GM19239 (cell line): Measurements from ENCODE around the gene TMBIM1.
"Not testable (repeated sequence)": the region's sequence is repeated elsewhere in the genome, so short reads cannot be mapped to it uniquely, and the experiment has no call there.

Experiments
- DNase-seq: peaks from one replicate; pipeline ENCODE4 v3.0.0; 2011; ENCODE audit warnings: low spot score; ENCODE audit not compliant: insufficient read length
- FAIRE-seq: peaks from 2 replicates; lab custom pipeline; 2011; peaks lifted over from hg19 to GRCh38; lab: Jason Lieb, UNC

TMBIM1 gene

GRCh38 chr2:218274586-218274985 lies 17.7 kb downstream of the TMBIM1 start:
- FAIRE-seq (no peak), DNase-seq (no peak)

DNA sequence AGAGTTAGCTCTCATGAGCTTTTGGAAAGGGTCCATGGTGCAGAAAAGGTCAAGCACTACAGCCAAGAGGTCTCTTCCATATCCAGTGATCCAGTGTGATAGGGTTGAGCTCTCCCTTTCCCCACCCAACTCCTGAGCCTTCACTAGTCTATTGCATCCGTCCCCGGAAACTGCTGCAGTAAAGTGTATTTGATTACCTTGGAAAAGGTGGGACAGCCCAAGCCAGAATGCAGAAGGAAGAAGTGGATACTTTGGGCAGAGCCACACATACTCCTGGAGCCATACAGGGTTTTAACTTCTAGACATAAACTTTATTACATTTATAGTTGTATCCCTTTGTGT lies 18.4 kb downstream of the TMBIM1 start:
- DNase-seq (no peak), FAIRE-seq (no peak)

DNA sequence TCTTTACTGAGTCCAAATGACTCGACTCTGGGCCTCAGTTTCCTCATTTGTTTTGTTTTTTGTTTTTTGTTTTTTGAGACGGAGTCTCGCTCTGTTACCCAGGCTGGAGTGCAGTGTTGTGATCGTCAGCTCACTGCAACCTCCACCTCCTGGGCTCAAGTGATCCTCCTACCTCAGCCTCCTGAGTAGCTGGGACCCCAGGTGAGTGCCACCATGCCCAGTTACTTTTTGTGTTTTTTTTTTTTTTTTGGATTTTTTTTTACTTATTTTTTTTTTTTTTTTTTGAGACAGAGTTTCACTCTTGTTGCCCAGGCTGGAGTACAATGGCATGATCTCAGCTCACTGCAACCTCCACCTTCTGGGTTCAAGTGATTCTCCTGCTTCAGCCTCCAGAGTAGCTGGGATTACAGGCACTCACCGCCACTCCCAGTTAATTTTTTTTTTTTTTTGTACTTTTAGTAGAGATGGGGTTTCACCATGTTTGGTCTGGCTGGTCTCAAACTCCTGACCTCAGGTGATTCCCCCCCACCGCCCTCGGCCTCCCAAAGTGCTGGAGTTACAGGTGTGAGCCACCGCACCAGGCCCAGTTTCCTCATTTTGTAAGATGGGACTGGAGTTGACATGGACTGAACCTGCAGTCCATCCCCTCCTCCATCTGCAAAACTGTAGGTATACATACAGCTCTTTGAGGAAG lies 18.9 kb downstream of the TMBIM1 start:
- DNase-seq, FAIRE-seq: not testable (repeated sequence)

GRCh38 chr2:218272531-218273212 lies 19.6 kb downstream of the TMBIM1 start:
- FAIRE-seq, result peak; percentile 95
- DNase-seq, result peak; percentile 77

GRCh38 chr2:218271865-218272530 lies 20.3 kb downstream of the TMBIM1 start:
- DNase-seq, result no peak
- FAIRE-seq, result no peak

- no peak for DNase-seq
- no peak for FAIRE-seq
Measured at GRCh38 chr2:218271487-218271797, 20.9 kb downstream of the TMBIM1 start.

GRCh38 chr2:218270721-218271486 lies 21.4 kb downstream of the TMBIM1 start:
- peak; percentile 11 for FAIRE-seq
- DNase-seq, result no peak

GRCh38 chr2:218269900-218270720 lies 22.2 kb downstream of the TMBIM1 start, which contains the start of the genes AAMP and PNKD:
Gene AAMP (minus strand): TSS chr2:218270137. CDS start chr2:218270086, 51 bp downstream.
Gene PNKD (plus strand): TSS chr2:218270519. CDS start chr2:218270536, 17 bp downstream.
- FAIRE-seq, result peak; percentile 98
- peak; percentile 99 for DNase-seq

DNA sequence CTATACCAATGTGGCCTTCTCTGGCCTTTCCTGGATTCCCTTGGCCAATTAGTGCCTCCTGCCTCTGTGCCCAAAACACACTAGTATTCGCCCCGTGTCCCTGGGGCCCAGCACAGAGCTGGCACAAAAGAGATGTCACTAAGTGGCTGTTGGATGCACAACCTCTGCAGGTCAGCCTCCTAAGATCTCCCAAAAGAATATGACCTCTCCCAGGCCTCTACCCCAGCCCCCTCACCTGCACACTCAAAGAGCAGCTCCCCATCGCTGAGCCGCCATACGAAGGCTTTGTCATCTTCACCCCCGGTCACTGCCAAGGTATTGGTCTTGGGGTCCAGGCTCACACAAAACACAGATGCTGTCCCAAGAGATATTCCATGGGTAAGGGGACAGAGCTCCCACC lies 25.0 kb downstream of the TMBIM1 start:
- DNase-seq, result no peak
- FAIRE-seq, result no peak

DNA sequence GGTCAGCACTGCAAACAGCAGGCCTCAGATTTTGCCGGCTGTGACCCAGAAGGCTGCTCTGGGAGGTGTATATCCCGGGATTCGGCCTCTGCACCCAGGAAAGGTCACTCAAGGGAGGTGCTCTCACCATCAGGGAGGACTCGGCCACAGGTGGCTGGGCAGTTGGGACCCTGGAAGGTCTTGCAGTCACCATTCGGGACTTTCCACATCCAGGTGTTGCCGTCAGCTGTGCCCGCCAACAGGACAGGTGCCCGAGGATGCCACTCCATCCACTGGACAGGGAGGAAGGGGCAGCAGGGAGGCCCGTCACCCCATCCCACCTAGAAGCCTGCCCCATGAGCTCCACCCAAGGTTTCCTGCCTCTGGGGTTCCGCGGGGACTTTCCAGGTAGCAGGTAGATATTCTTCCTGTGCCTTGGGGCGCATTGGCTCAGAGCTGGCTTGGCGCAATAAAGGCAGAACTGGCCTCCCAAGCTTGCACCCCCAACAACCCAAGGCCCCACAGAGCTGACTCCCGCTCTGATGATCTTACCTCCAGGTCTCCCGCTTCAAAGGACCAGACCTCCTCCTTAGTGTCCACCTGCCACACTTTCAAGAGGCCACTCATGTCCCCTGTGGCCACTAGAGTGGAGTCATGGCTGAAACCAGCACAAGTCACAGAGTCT lies 25.9 kb downstream of the TMBIM1 start:
- DNase-seq, result no peak
- FAIRE-seq, result no peak

DNA sequence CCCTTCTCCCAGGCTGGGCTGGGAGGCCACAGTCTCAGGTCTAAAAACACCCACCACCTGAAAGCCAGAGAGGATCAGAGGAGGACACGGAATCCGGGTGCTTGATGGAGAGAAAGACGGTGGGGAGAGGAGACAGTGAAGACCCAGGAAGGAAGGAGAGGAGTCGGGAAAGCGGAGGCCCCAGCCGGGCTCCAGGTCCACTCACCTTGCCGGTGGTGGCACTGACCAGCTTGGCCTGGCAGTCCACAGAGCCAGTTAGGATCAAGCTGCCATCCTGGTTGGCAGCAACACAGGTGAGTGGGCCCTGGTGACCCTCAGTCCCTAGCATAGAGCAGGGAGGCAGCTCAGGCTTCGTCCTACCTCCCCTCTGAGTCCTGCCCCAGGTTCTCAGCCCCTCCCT lies 26.7 kb downstream of the TMBIM1 start:
- FAIRE-seq, result no peak
- DNase-seq, result no peak

DNA sequence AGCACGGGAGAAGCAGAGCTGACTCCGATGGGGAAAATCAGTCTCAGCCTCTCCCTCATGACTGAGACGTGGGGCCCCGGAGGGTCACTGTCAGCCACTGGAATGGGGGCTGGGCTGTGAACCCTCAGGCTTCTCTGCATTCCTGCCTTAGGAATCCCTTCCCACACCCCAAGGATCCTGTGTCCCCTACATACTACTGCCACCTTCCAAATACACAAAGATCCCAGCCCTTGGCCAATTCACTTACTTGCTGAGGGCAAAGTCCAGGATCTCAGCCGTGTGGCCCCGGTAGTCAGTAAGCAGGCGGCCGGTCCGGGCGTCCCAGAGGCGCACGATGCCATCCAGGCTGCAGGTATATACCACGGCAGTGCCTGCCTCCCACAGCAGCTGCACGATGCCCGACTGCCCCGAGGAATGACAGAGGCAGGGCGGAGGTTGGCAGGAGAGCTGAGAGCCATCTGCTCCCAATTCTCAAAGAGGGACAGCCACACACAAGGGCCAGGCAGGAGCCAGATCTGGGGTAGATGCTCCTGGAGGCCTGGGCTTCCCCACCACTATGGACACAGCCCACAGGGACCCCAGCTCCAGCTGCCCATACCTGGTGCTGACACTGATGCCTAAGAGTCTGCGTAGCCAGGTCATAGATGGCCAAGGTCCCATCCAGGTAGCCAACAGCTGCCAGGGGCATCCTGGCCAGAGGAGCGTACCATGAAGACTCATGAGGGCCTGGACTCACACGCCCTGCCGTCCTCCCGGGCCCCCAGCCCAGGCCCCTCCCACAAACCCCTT lies 27.3 kb downstream of the TMBIM1 start:
- FAIRE-seq, result no peak
- DNase-seq, result no peak

GRCh38 chr2:218263817-218264641 lies 28.3 kb downstream of the TMBIM1 start:
- no peak for DNase-seq
- no peak for FAIRE-seq

- no peak for DNase-seq
- FAIRE-seq, result no peak
Measured at GRCh38 chr2:218262631-218263586, 29.4 kb downstream of the TMBIM1 start.

DNA sequence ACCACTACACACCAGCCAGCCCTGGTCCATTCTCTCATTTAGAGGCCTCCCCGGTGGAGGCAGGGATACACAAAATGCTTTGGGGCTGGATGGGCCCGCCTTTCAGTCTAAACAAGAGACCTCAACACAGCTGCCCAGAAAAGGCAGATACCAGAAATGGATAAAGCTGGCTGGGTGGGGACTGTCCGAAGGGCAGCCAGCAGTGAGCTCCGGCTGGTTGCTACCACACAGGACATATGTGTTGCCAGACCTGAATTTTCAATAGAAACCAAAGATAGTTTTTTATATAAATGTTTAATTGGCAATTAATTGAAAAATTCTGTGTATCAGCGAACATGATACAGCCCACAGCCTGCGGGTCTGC lies 30.1 kb downstream of the TMBIM1 start:
- FAIRE-seq, result no peak
- DNase-seq, result no peak

GRCh38 chr2:218261423-218262236 lies 30.7 kb downstream of the TMBIM1 start:
- no peak for DNase-seq
- no peak for FAIRE-seq
